DOHH2 (cell line): ENCODE measurements around the gene COL18A1.

Experiments used
- H3F3A ChIP-seq: fragments of 200-600 bp; sonication (generic), shearing (Covaris generic); 2 replicates; pipeline ENCODE4 v1.6.0; 2016; ENCODE audit warnings: antibody characterized with exemption, mild to moderate bottlenecking; ENCODE audit not compliant: control insufficient read depth, insufficient read depth
- H3K27ac ChIP-seq: fragments of 200-600 bp; sonication (generic); 2 replicates; pipeline ENCODE4 v1.5.1; 2014; ENCODE audit warnings: low read depth, mild to moderate bottlenecking, low read length, moderate library complexity
- H3K27me3 ChIP-seq: fragments of 200-600 bp; sonication (generic); 2 replicates; pipeline ENCODE4 v1.6.1; 2014; ENCODE audit warnings: mild to moderate bottlenecking, low read length, mixed read lengths; ENCODE audit not compliant: control insufficient read depth
- H3K36me3 ChIP-seq: fragments of 200-600 bp; sonication (generic); 2 replicates; pipeline ENCODE4 v1.6.1; 2014; ENCODE audit warnings: mild to moderate bottlenecking, low read length, moderate library complexity, mixed read lengths; ENCODE audit not compliant: control insufficient read depth
- H3K4me1 ChIP-seq: fragments of 200-600 bp; sonication (generic); 2 replicates; pipeline ENCODE4 v1.6.1; 2014; ENCODE audit warnings: mild to moderate bottlenecking, low read length, mixed read lengths; ENCODE audit not compliant: control insufficient read depth
- H3K4me2 ChIP-seq: fragments of 200-600 bp; sonication (generic); 2 replicates; pipeline ENCODE4 v1.6.0; 2014; ENCODE audit warnings: mild to moderate bottlenecking, low read length, moderate library complexity
- H3K4me3 ChIP-seq: fragments of 200-600 bp; sonication (generic); 2 replicates; pipeline ENCODE4 v1.5.1; 2014; ENCODE audit warnings: mild to moderate bottlenecking, low read length, mixed read lengths
- H3K79me2 ChIP-seq: fragments of 200-600 bp; sonication (generic); 2 replicates; pipeline ENCODE4 v1.6.1; 2014; ENCODE audit warnings: mild to moderate bottlenecking, low read length, mixed read lengths; ENCODE audit not compliant: control insufficient read depth
- H3K9me2 ChIP-seq: fragments of 200-600 bp; sonication (generic); replicated peaks from 2 replicates; pipeline ENCODE4 v1.6.1; 2014; ENCODE audit warnings: mild to moderate bottlenecking, low read length, mixed read lengths; ENCODE audit not compliant: control insufficient read depth
- H3K9me3 ChIP-seq: fragments of 200-600 bp; sonication (generic); 2 replicates; pipeline ENCODE4 v1.6.1; 2014; ENCODE audit warnings: antibody characterized with exemption, low read length, mixed read lengths; ENCODE audit not compliant: control insufficient read depth, insufficient read depth
- H4K20me1 ChIP-seq: fragments of 200-600 bp; sonication (generic); 2 replicates; pipeline ENCODE4 v1.6.0; 2014; ENCODE audit warnings: low read depth, mild to moderate bottlenecking, antibody characterized with exemption, low read length, moderate library complexity; ENCODE audit not compliant: control insufficient read depth, insufficient read depth
- CTCF ChIP-seq: fragments of 200-600 bp; sonication (generic); IDR thresholded peaks from one replicate; pipeline ENCODE4 v1.5.1; 2014; ENCODE audit warnings: antibody characterized with exemption, mild to moderate bottlenecking, low read depth, low read length; ENCODE audit not compliant: poor library complexity, severe bottlenecking
- EZH2phosphoT487 ChIP-seq: fragments of 200-600 bp; sonication (generic); IDR thresholded peaks from 2 replicates; pipeline ENCODE4 v1.6.1; 2017; ENCODE audit warnings: borderline replicate concordance, mild to moderate bottlenecking, antibody characterized with exemption, low read length, moderate library complexity, mixed read lengths

Gene COL18A1

GRCh38 chr21:45548711-45549491 lies 143.9 kb downstream of the COL18A1 start:
- Histone ChIP-seq H3K27me3 (peaks cover 68% of the 10 kb centered on the region), H3K4me3 (no peak overlapping the region), H3K79me2 (no peaks in the 10 kb centered on the region), H4K20me1 (peaks cover 18% of the 10 kb centered on the region), H3K4me2 (no peak overlapping the region), H3F3A (peaks cover 13% of the 10 kb centered on the region), H3K36me3 (no peaks in the 10 kb centered on the region), H3K4me1 (peaks cover 24% of the 10 kb centered on the region), H3K9me2 (no peaks in the 10 kb centered on the region), H3K27ac (no peak overlapping the region), H3K9me3 (no peaks in the 10 kb centered on the region; the same call in 1 of the 2 replicates)
- TF ChIP-seq CTCF (no peak), EZH2phosphoT487 (no peak)

GRCh38 chr21:45549626-45550463 lies 144.9 kb downstream of the COL18A1 start:
- no peak overlapping the region for H3K4me3 ChIP-seq
- H3F3A ChIP-seq: peaks cover 13% of the 10 kb centered on the region
- H3K9me2 ChIP-seq: no peaks in the 10 kb centered on the region
- peaks cover 29% of the 10 kb centered on the region for H3K4me1 ChIP-seq
- H4K20me1 ChIP-seq: peaks cover 18% of the 10 kb centered on the region
- no peak for TF ChIP-seq CTCF
- no peak for TF ChIP-seq EZH2phosphoT487
- no peaks in the 10 kb centered on the region for H3K79me2 ChIP-seq
- H3K9me3 ChIP-seq: no peaks in the 10 kb centered on the region; the same call in 1 of the 2 replicates
- peak overlapping the region; percentile 39 for H3K4me2 ChIP-seq
- H3K27me3 ChIP-seq: peaks cover 61% of the 10 kb centered on the region
- H3K27ac ChIP-seq: no peak overlapping the region
- no peaks in the 10 kb centered on the region for H3K36me3 ChIP-seq

- peak overlapping the region; percentile 40 for H3K4me2 ChIP-seq
Observed at GRCh38 chr21:45550522-45551210, 145.7 kb downstream of the COL18A1 start.

More at GRCh38 chr21:45550522-45551210, 145.7 kb downstream of the COL18A1 start:
- Histone ChIP-seq H3K36me3 (no peaks in the 10 kb centered on the region), H3K4me3 (no peak overlapping the region), H3K27ac (no peak overlapping the region), H3K9me3 (no peaks in the 10 kb centered on the region; the same call in 1 of the 2 replicates), H3F3A (peaks cover 13% of the 10 kb centered on the region), H3K79me2 (no peaks in the 10 kb centered on the region), H3K4me1 (peaks cover 30% of the 10 kb centered on the region), H3K9me2 (no peaks in the 10 kb centered on the region), H4K20me1 (peaks cover 18% of the 10 kb centered on the region), H3K27me3 (peaks cover 58% of the 10 kb centered on the region)
- TF ChIP-seq EZH2phosphoT487: no peak
- no peak for TF ChIP-seq CTCF
